Measurements from ENCODE around the gene SETD6.
"Not testable (repeated sequence)": the region's sequence is repeated elsewhere in the genome, so short reads cannot be mapped to it uniquely, and the experiment has no call there.

Gene SETD6, protein sequence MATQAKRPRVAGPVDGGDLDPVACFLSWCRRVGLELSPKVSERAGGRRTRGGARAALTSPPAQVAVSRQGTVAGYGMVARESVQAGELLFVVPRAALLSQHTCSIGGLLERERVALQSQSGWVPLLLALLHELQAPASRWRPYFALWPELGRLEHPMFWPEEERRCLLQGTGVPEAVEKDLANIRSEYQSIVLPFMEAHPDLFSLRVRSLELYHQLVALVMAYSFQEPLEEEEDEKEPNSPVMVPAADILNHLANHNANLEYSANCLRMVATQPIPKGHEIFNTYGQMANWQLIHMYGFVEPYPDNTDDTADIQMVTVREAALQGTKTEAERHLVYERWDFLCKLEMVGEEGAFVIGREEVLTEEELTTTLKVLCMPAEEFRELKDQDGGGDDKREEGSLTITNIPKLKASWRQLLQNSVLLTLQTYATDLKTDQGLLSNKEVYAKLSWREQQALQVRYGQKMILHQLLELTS

DNA sequence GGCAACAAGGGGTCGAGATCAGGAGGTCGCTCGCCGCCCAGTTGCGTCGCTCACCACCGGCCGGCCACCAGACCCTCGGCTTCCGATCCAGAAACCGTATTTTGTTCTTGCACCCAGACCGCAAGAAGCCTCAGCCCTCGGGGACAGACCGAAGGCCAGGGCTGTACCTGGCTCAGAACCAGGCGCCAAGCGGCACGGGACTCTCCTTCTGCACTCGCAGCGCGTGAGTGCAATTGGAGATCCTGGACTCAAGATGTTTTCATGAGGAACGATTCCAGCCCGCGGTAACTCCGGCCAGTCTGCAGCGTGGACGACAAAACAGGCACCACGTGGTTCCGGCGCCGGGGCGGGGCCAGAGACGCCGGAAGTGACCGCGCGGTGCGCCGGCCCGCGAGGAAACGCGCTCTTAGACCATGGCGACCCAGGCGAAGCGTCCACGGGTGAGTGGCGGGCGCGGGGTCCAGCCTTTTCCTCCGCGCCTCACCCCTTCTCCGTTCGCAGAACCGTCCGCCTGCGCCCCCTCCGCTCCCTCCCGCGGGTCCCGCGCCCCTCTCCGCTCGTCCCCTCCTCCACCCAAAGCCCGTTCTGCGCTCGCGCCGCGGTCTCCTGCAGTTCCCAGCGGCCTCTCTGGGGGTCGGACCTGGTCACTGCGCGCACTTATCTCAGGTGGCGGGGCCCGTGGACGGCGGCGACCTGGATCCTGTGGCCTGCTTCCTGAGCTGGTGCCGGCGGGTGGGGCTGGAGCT is at the start of gene SETD6:
SETD6 (plus strand) TSS at position 393 of the 746 bp plus-strand sequence; CDS start at position 414, 21 bp downstream.
- peak; percentile 75 for DNase-seq (ENCODE audit: low read depth)

DNA sequence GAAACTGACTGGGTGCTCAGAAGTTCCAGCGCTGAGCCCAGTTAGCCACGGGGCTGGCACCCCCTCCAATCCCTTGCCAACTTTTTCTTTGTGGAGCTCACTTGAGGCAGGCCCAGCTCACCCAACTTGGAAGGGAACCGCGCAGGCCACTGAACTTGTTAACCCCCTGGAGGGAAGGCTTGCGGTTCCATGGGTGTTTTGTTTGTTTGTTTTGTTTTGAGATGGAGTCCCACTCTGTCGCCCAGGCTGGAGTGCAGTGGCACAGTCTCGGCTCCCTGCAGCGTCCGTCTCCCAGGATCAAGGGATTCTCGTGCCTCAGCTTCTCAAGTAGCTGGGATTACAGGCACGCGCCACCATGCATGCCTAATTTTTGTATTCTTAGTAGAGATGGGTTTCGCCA is 49.5 kb upstream of the SETD6 start:
- DNase-seq (ENCODE audit: low read depth), result no peak

DNA sequence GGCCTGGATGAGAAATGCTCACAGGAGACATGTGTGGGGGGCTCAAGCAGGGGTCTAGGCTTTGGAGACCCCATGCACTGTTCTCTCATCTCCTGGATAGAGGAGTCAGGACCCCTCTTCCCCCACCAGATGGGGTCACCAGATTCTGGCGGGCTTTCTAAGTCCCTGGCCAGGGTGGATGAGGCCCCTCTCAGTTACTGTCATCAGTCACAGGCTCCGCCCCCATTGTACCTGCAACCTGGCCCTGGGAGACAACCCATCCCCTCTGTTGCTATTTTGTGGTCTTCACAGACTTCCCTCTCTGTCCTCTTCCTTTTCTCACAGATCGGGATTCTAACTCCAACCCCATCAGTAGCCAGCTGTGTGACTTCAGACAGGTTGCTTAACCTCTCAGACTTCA is 48.9 kb upstream of the SETD6 start:
- DNase-seq (ENCODE audit: low read depth), result no peak

DNA sequence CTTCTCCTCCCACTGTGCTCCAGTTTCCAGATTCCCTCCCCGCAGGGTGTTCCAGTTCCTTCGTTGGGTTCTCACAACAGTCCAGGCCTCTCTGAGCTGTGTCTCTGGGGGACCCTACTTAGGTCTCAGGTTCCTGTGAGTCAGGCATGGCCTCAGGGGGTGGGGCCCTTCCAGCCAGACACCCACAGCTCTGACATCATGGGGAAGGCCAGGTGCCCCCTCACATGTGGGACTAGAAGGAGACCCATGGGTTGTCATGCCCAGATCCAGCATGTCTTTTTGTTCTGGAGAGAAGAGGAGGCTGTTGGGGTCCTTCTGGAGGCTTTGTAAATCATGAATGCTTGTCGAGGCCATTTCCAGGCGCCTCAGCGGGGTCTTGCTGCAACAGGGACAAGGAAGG is 47.4 kb upstream of the SETD6 start:
- DNase-seq (ENCODE audit: low read depth), result no peak

DNA sequence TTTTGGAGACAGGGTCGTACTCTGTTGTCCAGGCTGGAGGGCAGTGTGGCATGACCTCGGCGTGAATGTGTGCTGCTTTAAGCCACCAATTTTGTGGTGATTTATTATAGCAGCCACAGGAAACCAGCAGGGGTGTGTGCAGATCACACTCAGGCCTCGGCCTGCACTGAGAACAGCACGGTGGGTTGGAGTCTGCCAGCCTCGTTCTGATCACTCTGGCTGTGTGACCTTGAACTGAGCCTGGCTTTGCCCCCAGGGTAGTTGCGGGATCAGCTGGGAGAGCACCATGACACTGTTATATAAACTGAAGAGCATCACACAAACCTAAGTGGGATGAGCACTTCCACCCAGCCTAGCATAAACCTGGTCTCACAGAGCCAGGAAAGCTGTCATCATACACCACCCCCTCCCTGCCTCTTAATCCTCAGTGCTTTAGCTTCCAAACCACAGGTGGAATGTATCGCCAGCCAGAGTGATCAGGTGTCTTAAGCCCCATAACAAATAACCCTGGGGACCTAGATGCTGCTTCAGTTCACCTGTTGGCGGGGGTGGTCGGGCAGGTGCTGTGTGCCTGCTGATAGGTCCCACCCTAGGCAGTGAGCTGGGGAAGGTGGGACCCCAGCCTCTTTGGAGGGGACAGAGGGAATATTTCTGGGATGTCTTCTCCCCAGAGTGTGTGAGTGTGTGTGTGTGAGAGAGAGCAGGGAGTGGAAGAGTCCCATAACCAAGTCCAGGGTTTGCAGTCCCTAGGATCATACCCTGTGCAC is 43.9 kb upstream of the SETD6 start:
- no peak for DNase-seq (ENCODE audit: low read depth)

DNA sequence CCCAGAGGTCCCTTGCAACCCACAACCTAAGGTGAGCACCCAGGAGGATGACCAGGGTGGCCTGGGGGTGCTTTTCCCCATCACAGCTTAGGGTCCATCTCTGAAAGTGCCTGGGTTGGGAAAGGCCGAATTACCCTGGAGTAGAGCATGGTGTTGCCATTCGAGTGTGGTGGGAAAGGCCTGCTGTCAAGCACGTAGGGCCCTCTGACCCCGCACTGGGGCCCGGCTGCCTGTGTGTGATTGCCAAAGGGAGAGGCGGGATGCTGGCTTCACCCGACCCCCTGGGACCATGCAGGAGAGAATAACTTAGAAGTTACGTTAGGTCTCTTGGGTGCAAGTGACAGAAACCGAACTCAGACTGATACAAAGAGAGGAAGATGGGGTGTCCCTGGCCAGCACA is 43.1 kb upstream of the SETD6 start:
- DNase-seq (ENCODE audit: low read depth), result no peak

DNA sequence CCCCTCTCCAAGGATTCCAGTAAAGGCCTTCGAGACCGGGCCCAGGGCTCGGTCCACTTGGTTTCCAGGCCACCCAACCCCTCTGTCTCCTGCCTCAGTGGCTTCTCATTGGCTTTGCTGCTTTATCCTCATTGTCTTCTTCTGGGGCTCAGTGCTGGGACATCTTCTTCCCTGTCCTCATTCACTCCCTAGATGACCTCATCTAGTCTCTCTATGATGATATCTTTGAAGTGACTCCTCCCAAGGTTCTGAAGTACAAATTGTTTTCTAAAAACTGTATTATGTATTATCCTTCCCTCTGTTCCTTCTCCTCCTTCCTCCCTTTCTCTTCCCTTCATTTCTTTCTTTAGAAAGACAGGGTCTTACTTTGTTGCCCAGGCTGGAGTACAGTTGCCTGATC is 42.5 kb upstream of the SETD6 start:
- no peak for DNase-seq (ENCODE audit: low read depth)

DNA sequence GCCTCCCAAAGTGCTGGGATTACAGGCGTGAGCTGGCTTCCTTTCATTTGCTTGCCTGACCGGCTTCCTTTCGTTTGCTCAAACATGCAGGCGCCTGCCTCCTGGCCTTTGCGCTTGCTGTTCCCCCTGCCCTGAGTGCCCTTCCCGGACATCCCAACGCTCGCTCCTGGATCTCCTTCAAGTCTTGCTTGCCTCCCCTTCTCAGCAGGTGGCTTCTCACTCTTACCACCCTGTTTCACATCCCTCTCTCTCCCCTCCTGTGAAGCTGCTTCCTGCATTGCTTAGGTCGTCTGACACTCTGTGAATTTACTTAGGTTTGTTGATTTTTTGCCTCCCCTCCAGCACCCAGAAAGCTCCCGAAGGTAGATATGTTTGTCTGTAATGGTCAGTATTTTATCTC is 41.0 kb upstream of the SETD6 start:
- DNase-seq (ENCODE audit: low read depth), result no peak

DNA sequence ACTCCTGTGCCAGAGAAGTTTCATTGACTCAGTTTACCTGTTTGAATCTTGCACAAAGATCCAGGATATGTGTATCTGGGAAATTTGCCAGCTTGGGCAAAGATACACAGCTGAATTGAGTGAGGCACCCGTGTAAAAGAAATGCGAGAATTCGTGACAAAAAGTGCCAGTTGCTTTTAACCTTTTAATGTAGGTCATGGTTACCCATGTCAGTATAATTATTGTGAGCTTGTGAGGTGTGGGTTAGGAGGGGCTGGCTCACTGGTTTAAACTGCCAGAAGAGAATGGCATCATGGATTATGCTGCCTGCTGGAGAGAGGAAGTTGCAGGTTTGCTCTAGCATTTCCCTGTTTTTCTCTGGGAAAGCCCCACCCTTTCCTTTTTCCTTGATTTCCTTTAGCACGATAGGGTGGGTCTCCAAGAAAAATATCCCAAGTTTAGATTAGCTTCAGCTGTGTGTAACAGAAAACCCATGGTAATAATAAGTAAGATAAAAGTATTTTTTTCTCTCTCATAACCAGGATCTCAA is 40.2 kb upstream of the SETD6 start:
- no peak for DNase-seq (ENCODE audit: low read depth)

DNA sequence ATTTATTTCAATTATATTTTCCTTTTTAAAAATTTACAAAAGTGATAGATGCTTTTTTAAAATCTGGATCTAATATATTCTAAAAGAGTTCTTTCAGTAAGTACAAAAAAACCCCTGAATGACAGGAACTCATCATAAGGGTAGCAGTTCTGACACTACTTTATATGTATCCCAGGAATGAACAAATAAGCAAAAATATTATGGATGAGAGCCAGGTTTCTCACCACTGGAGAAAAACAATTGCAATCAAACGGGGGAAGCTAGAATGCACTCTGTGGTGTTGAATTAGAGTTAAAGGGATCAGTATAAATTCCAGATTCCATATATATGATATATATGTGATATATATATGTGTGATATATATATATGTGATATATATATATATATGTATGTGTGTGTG is 38.5 kb upstream of the SETD6 start:
- DNase-seq (ENCODE audit: low read depth), result no peak

DNA sequence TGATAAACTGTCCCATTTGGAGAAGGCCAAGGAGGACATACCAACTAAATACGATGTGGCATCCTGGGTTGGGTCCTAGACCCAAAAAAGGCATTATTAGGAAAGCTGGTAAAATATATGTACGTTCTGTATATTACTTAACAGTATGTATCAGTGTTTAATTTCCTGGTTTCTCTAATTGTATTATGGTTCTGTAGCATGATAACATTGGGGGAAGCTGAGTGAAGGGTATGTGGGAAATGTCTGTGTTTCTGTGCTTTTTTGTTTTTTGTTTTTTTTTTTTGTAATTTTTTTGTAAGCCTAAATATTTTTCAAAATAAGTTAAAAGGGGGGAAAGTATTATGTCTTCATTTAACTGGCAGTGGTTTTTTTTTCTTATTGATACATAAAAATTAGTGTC is 36.9 kb upstream of the SETD6 start:
- DNase-seq (ENCODE audit: low read depth), result no peak

DNA sequence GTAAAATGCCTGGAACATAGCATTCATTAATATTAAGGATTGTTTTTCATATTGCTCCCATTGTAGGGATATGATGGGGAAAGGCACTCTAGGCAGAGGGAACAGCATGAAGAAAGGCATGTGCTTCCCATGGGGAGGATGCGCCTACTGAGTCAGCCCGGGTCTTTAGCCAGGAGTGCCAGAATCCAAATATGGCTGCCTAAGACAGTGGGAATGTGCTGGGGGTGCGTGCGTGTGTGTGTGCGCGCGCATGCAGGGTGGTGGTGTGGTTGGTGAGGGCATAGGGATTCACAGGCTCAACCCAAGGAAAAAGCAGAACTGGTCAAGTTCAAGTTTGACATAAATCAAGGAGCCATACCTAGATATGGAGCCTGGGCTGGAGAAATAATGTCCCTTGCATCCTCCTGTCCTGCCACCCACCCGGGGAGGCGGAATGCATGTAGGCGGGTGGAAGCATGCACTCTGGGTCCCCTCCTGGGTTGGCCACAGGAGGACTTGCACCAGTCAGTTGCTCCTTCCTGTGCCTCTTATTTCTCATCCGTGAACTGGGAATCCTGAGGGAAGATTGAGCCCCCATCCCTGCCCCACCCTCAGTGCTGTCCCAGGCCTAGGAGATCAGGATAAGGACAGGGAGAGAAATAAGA is 34.0 kb upstream of the SETD6 start:
- DNase-seq (ENCODE audit: low read depth), result no peak

DNA sequence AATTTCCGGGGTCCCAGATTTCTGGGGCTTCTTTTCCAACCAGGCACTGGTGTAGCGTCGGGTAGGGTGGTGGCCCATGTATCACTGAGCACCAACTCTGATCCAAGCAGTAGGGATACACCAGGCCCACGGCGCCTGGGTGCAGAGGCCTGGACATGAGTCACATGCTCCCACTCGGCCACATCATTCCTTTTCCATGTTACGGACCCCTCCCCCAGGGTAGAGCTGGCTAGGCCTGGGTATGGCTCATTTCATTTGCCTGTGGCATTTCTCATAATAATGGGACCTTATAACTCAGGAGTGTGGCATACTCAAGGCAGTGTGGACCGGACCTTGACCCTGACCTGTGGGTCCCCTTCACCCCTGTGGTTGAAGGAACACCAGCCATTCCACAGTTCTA is 33.4 kb upstream of the SETD6 start:
- DNase-seq (ENCODE audit: low read depth), result no peak

DNA sequence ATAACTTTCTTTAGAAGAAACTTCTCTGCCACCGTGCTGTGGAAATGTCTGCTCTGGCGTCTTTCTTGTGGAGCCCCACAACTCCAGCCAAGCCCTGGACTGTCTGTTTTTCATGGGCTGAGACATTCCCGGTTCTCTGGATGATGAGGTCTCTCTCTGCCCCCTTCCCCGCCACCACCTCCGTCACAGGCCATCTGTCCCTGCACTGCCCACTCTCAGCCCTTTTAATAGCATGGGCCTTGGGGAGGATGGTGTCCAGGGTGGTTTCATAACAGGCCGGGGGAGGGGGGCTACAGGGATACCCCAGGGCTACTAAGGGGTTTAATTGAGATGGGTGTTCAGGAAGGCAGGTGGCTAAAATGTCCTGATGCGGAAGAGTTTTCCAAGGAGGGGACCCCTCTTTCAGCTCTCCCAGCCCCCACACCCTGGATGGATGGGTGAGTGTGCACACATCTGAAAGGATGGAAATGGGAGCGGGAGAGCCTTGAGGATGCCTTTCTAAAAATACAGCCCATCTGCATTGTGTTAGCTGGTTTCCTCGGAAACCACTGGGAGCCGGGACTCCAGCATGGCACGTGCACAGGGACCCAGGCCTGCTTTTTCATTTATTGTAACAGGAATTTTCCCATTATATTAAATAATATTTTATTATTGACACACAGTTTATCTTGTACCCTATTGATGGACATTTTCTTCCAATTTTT is 30.0 kb upstream of the SETD6 start:
- DNase-seq (ENCODE audit: low read depth), result no peak

DNA sequence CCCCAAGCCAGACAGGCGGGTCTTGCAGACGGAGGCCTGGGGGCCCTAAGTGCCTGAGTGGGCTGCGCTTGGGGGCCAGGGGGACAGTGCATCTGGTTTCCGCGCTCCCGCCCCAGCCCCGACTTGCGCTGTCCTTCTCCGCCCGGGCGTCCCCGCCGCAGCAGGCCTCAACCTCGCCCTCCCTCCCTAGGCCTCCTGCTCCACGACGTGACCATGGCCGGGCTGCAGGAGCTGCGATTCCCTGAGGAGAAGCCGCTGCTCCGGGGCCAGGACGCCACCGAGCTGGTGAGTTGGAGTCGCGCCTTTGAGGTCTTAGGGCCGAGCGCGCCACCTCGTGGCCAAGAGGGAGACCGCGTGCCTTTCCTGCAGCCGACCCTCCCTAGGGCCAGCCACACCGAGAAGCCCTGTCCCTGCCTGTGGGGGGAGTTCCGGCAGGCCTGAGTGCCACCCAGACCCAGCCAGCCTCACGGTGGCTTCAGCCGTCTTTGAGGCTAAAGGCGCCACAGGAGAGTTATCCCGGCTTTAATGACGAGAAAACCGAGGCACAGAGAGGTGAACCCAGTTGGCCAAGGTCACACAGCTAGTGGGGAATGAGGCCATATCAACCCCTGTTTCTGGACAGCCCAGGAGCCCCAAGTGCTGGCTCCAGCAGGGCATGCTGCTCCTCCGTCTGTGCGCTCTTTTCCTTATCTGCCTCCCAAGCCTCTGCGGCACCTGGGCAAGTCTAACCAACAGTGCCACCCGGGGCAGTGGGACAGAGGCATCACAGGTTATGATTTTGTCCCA is 27.6 kb upstream of the SETD6 start:
- DNase-seq (ENCODE audit: low read depth), result peak; percentile 33

DNA sequence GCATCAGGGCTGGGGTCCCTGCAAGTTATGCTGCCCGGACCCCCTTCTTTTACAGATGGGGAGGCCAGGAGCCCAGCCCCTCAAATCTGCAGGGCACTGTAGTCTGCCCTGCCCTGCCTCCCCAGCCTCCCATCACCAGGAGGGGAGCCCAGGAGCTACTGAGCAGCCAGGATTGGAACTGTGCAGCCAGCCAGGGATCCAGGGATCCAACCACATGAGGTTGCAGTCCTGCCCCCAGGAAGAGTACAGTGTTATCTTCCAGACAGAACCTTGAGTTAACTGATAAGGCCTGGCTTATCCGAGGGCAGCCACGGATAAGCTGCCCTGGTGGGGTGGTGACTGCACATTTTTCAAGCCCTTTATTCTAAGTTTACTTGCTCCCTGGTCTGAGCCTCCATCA is 26.8 kb upstream of the SETD6 start:
- no peak for DNase-seq (ENCODE audit: low read depth)

DNA sequence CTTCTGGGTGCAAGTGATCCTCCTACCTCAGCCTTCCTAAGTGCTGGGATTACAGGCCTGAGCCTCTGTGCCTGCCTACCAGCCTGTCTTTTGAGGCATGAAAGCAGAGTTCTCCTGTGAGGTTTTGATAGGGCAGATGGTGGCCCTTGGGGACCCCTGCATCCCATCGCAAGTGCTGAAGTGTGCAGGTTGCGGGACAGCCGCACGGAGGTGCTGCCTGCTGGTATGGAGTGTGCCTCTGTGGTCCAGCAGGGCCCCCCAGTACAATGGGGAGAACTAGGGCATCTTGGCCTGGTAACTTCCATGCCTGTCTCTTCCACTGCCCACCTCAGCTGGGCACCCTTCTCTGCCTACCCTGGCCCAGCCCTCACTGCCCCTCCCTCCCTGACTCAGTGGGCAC is 25.3 kb upstream of the SETD6 start:
- no peak for DNase-seq (ENCODE audit: low read depth)

DNA sequence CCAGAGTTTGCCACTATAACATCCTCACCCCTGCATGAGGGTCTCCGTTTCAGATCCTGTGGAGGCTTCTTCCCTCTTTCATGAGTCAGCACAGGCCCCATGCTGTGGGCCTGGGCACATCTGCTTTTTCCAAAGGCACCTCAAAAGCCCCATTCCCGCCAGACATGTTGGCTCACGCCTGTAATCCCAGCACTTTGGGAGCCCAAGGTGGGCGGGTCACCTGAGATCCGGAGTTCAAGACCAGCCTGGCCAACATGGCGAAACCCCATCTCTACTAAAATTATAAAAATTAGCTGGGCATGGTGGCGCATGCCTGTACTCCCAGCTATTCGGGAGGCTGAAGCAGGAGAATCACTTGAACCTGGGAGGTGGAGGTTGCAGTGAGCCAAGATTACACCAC is 24.8 kb upstream of the SETD6 start:
- DNase-seq (ENCODE audit: low read depth), result not testable (repeated sequence)

DNA sequence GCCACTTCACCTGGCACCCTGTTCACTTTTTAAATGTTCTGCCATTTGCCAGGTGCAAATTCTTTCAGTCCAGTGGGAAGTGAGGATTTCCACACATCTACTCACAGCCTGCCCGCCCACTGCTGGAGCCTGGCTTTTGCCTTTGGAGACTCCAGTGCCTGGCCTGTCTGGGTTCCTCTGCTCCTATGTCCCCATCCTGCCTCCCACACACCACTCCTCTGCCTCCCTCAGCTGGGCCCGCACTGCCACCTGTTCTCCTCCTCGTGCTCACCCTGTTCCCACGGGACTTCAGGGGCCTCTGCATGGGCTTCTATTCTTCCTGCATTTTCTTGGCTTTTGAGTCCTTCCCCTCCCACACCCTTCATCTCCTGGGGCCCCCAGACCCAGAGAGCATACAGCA is 23.3 kb upstream of the SETD6 start:
- no peak for DNase-seq (ENCODE audit: low read depth)

DNA sequence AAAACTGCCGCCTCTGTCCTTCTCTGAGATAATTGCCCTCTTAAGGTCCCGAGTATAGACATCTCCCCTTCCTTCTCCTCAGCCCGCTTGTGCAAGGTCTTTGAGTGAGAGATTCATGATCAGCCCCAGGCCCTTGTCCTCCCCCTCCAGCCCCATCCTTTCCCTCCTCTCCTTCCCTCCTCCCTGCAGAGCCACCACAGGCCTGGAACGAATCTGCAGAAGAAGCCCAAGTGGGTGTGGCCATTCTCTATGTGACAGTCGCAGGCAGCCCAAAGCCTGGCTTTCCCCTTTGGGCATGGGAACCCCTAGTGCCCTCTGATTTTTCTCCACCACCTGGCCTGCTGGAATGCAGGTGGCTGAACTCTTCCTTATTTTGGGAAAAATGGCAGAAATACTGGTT is 22.6 kb upstream of the SETD6 start:
- no peak for DNase-seq (ENCODE audit: low read depth)
